Sigmoid colon (tissue), 7 donors: Measurements from ENCODE around the gene STAT1. TPM values are rescaled to one million over a fixed set of nuclear protein-coding genes. Genes with fewer than 3 reads are reported as not detected.

Experiments
- DNase-seq: peaks from one replicate; pipeline ENCODE4 v3.0.0-alpha.2; 2019
- H3K27ac ChIP-seq, 4 donors: fragments of 200-600 bp; sonication (generic); one replicate each; pipeline ENCODE4 v1.5.1; 2016 to 2019; ENCODE audit warnings: mild to moderate bottlenecking in 1 of 4
- H3K27me3 ChIP-seq, 3 donors: fragments of 200-600 bp; sonication (generic); one replicate each; pipeline ENCODE4 v1.5.1; 2019; ENCODE audit warnings: mild to moderate bottlenecking in 1 of 3
- H3K36me3 ChIP-seq, 4 donors: fragments of 200-600 bp; sonication (generic); one replicate each; pipeline ENCODE4 v1.5.1; 2016 to 2019
- H3K4me1 ChIP-seq, 4 donors: fragments of 200-600 bp; sonication (generic); one replicate each; pipeline ENCODE4 v1.5.1; 2017 to 2019
- H3K4me3 ChIP-seq, 4 donors: fragments of 200-600 bp; sonication (generic); one replicate each; pipeline ENCODE4 v1.5.1; 2017 to 2019; ENCODE audit warnings: mild to moderate bottlenecking in 2 of 4, moderate library complexity in 1 of 4
- H3K9me3 ChIP-seq, 4 donors: fragments of 200-600 bp in 3 of 4; sonication (generic) in 3 of 4; one replicate each; pipeline versions ENCODE4 v1.5.1 to v1.6.1; 2013 to 2019
- EP300 ChIP-seq, 4 donors: sonication (generic); formaldehyde crosslinking; IDR thresholded peaks; one replicate each; pipeline ENCODE4 v1.6.1; 2017; ENCODE audit warnings: antibody characterized with exemption in 4 of 4
- POLR2A ChIP-seq, 2 donors: fragments of 450-650 bp; IDR thresholded peaks; one replicate each; pipeline ENCODE4 v1.6.1; 2016; ENCODE audit warnings: antibody characterized with exemption in 2 of 2, mild to moderate bottlenecking in 2 of 2, moderate library complexity in 2 of 2
- POLR2AphosphoS5 ChIP-seq, 4 donors: sonication (generic); formaldehyde crosslinking; IDR thresholded peaks; one replicate each; pipeline ENCODE4 v1.6.1; 2017; ENCODE audit warnings: antibody characterized with exemption in 4 of 4
- WGBS, 2 donors: extraction: QIAGEN DNeasy Blood & Tissue Kit; methylation state at CpG; one replicate each; pipeline ENCODE4 v1.1.7; 2013; 5-methylcytosine and 5-hydroxymethylcytosine counted together
- intact Hi-C: fragments of 100-400 bp; cut with DNase I; formaldehyde crosslinking; loops from one replicate; pipeline ENCODE4 v1.15.1; 2023
- polyA plus RNA-seq, 3 donors: library from polyadenylated mRNA; stranded (reverse); fragments of 200-250 nt; gene quantifications; one replicate each; pipeline ENCODE4 v1.2.3, GENCODE V29; 2013
- total RNA-seq, 4 donors: library from RNA; depleted of rRNA; stranded (reverse); fragments of >200 nt; gene quantifications; one replicate each; pipeline ENCODE4 v1.1.0, GENCODE V29; 2016
- TF ChIP-seq, protein P1 (sequence below), 4 experiments: fragments of 450-650 bp in 3 of 4; fragments of 200-600 bp in 1 of 4; IDR thresholded peaks; one replicate each; pipeline ENCODE4 v1.5.1; 2016 to 2019; ENCODE audit warnings: antibody characterized with exemption in 4 of 4, mild to moderate bottlenecking in 3 of 4, moderate library complexity in 2 of 4
- donor health status: healthy with polysubstance abuse.
- donor health status: Bipolar disorder and iron deficiency.
- donor health status: healthy.

The STAT1 gene
- total and polyA plus RNA-seq, 7 donors, result 32.8 to 93.8 (median 51.8) TPM

DNA sequence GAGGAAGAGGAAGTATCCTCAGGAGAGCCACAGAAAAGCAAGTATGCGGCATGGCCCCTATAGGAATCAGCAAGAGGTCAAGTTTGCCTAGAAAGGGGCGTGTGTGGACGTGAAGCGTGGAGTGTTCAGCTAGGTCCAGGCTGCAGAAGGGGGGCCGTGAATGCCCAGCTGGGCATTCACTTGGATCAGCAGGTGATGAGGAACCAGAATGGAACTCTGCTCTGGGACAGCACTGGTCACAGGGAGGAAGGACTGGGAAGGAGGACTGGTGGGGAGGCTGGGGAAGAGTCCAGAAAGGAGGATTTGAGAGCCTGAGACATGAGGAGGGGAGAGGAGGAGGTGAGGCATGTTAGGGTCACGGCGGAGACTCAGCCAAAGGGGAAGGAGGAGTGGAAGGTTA lies 19.8 kb downstream of the STAT1 start:
- intact Hi-C loops, result no loop called here
- TF ChIP-seq POLR2AphosphoS5 (IDR thresholded peaks at IDR 0.05), result no peak
- TF ChIP-seq POLR2A (IDR thresholded peaks at IDR 0.05), result no peak
- TF ChIP-seq EP300 (IDR thresholded peaks at IDR 0.05), result no peak
- TF ChIP-seq, protein P1, sequence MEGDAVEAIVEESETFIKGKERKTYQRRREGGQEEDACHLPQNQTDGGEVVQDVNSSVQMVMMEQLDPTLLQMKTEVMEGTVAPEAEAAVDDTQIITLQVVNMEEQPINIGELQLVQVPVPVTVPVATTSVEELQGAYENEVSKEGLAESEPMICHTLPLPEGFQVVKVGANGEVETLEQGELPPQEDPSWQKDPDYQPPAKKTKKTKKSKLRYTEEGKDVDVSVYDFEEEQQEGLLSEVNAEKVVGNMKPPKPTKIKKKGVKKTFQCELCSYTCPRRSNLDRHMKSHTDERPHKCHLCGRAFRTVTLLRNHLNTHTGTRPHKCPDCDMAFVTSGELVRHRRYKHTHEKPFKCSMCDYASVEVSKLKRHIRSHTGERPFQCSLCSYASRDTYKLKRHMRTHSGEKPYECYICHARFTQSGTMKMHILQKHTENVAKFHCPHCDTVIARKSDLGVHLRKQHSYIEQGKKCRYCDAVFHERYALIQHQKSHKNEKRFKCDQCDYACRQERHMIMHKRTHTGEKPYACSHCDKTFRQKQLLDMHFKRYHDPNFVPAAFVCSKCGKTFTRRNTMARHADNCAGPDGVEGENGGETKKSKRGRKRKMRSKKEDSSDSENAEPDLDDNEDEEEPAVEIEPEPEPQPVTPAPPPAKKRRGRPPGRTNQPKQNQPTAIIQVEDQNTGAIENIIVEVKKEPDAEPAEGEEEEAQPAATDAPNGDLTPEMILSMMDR (IDR thresholded peaks at IDR 0.05), result no peak
- Histone ChIP-seq H3K4me3 (no peak overlapping the region), H3K27me3 (no peaks in the 10 kb centered on the region), H3K27ac (no peak overlapping the region), H3K9me3 (no peaks in the 10 kb centered on the region), H3K36me3 (peaks cover 6 to 96% (median 49%) of the 10 kb centered on the region in 4 donors), H3K4me1 (peaks cover 0 to 20% (median 14%) of the 10 kb centered on the region in 4 donors)
- WGBS, 2 donors, result 97 to 98% methylated on average over 7 of the region's 7 CpGs
- no peak for DNase-seq

- Histone ChIP-seq H3K36me3 (peaks cover 14 to 96% (median 54%) of the 10 kb centered on the region in 4 donors), H3K27me3 (no peaks in the 10 kb centered on the region), H3K4me1 (peaks cover 0 to 19% (median 14%) of the 10 kb centered on the region in 4 donors), H3K4me3 (no peak overlapping the region), H3K9me3 (no peaks in the 10 kb centered on the region), H3K27ac (no peak overlapping the region)
- intact Hi-C loops, result no loop called here
- DNase-seq, result no peak
- WGBS, 2 donors, result 96 to 97% methylated on average over 6 of the region's 6 CpGs
- TF ChIP-seq POLR2A (IDR thresholded peaks at IDR 0.05) (no peak), POLR2AphosphoS5 (IDR thresholded peaks at IDR 0.05) (no peak), EP300 (IDR thresholded peaks at IDR 0.05) (no peak)
- TF ChIP-seq, protein P1 (IDR thresholded peaks at IDR 0.05), result no peak
Observed at GRCh38 chr2:190993292-190993643, 20.7 kb downstream of the STAT1 start.

GRCh38 chr2:190990132-190990531 lies 23.8 kb downstream of the STAT1 start:
- DNase-seq, result no peak
- Histone ChIP-seq H3K27ac (no peak overlapping the region), H3K4me3 (no peak overlapping the region), H3K36me3 (peaks cover 28 to 100% (median 68%) of the 10 kb centered on the region in 4 donors), H3K4me1 (no peaks in the 10 kb centered on the region), H3K9me3 (no peaks in the 10 kb centered on the region), H3K27me3 (no peaks in the 10 kb centered on the region)
- intact Hi-C loops, result no loop called here
- no peak for TF ChIP-seq EP300 (IDR thresholded peaks at IDR 0.05)
- no peak for TF ChIP-seq POLR2A (IDR thresholded peaks at IDR 0.05)
- TF ChIP-seq, protein P1 (IDR thresholded peaks at IDR 0.05), result no peak
- TF ChIP-seq POLR2AphosphoS5 (IDR thresholded peaks at IDR 0.05), result no peak
- 91 to 92% methylated on average over 6 of the region's 6 CpGs for WGBS, 2 donors

DNA sequence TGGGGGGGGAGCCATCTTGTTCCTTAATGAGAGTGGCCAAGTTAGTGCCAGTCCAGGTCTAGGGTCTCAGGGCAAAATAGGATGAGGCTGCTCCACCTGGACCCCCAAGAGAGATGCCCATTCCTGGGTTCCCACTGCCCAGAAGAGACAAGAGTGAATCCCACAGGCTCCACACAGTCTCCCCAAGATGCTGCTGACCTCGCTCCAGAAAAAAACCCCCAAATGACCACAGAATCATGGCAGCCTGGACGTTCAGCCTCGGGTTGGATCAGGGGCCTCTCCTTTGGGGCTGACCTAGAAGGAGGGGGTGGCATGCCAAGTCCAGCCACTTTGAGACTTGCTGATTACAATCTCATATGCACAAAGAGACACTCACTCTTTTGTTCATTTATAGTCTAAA lies 25.1 kb downstream of the STAT1 start:
- Histone ChIP-seq H3K4me1 (no peaks in the 10 kb centered on the region), H3K4me3 (no peak overlapping the region), H3K27ac (no peak overlapping the region), H3K36me3 (peaks cover 32 to 100% (median 67%) of the 10 kb centered on the region in 4 donors), H3K9me3 (no peaks in the 10 kb centered on the region), H3K27me3 (no peaks in the 10 kb centered on the region)
- intact Hi-C loops, result no loop called here
- no peak for DNase-seq
- WGBS, 2 donors, result 96 to 97% methylated on average over 3 of the region's 3 CpGs
- TF ChIP-seq, protein P1 (IDR thresholded peaks at IDR 0.05), result no peak
- TF ChIP-seq POLR2AphosphoS5 (IDR thresholded peaks at IDR 0.05), result no peak
- no peak for TF ChIP-seq POLR2A (IDR thresholded peaks at IDR 0.05)
- no peak for TF ChIP-seq EP300 (IDR thresholded peaks at IDR 0.05)

DNA sequence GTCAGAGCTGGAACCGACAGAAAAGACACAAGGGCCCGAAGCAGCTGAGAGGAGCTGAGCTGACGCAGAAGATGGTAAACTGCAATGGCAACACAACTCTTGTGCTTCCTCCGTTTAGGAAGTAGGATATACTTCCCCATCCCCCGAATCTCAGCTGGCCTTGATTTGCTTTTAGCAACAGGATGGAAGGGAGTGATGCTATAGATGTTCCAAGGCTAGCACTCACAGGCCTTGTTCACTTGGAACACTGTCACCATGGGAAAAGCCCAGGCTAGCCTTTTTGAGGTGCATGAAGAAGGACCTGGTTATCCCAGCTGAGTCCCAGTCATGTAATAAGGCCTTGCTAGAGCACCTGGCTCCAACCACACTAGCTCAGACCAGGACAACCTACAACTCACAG lies 26.0 kb downstream of the STAT1 start:
- 96 to 97% methylated on average over 5 of the region's 5 CpGs for WGBS, 2 donors
- H3K9me3 ChIP-seq, result no peaks in the 10 kb centered on the region
- no peaks in the 10 kb centered on the region for H3K4me1 ChIP-seq
- no peak for DNase-seq
- TF ChIP-seq POLR2A (IDR thresholded peaks at IDR 0.05), result no peak
- TF ChIP-seq, protein P1 (IDR thresholded peaks at IDR 0.05), result no peak
- TF ChIP-seq POLR2AphosphoS5 (IDR thresholded peaks at IDR 0.05), result no peak
- no peak for TF ChIP-seq EP300 (IDR thresholded peaks at IDR 0.05)
- no peak overlapping the region for H3K27ac ChIP-seq
- H3K4me3 ChIP-seq, result no peak overlapping the region
- no peaks in the 10 kb centered on the region for H3K27me3 ChIP-seq
- peaks cover 38 to 100% (median 67%) of the 10 kb centered on the region in 4 donors for H3K36me3 ChIP-seq
- intact Hi-C loops, result no loop called here
